K562 (cell line): Measurements from ENCODE around the gene LCP2. TPM values are rescaled to one million over a fixed set of nuclear protein-coding genes. Genes with fewer than 3 reads are reported as not detected.

Experiments used
- PPARD ChIP-seq: fragments of 250-450 bp; sonication (Bioruptor Pico); IDR thresholded peaks from 2 replicates; pipeline ENCODE4 v1.8.0; 2022; ENCODE audit warnings: inconsistent platforms, mild to moderate bottlenecking, moderate library complexity
- RBM14 ChIP-seq: fragments of 200-400 bp; formaldehyde crosslinking; IDR thresholded peaks from 2 replicates; pipeline ENCODE4 v1.6.1; 2018; ENCODE audit warnings: low read depth, mild to moderate bottlenecking, low read length, moderate library complexity, borderline replicate concordance; ENCODE audit not compliant: insufficient read depth
- ZNF184 ChIP-seq: sonication (generic); formaldehyde crosslinking; IDR thresholded peaks from 2 replicates; pipeline ENCODE4 v1.5.0; 2020; ENCODE audit warnings: missing genetic modification reagents
- polyA plus RNA-seq, 8 experiments: library from polyadenylated mRNA; depleted of rRNA in 4 of 8; stranded (reverse) in 5 of 8; unstranded in 3 of 8; fragments of >200 nt; fragmentation: Nextera tagmentation in 2 of 8; fragmentation: Illumina TruSeq in 1 of 8; extraction: Ambion mirVana in 2 of 8; extraction: Trizol in 1 of 8; gene quantifications; 2 replicates each; pipeline versions ENCODE4 v1.2.1 to v1.2.3, GENCODE V29; 2011 to 2014; ENCODE audit warnings: inconsistent platforms in 1 of 8, missing spikeins in 1 of 8
- total RNA-seq, 7 experiments: library from RNA; depleted of rRNA in 6 of 7; stranded (reverse); fragments of >200 nt in 6 of 7; fragmentation: Illumina TruSeq in 2 of 7; extraction: Trizol in 2 of 7; gene quantifications; 2 replicates each; pipeline versions ENCODE4 v1.2.1 to v1.2.3, GENCODE V29; 2011 to 2021; ENCODE audit warnings: low replicate concordance in 1 of 7
- TF ChIP-seq, protein P1 (sequence below): sonication (generic); formaldehyde crosslinking; IDR thresholded peaks from 2 replicates; pipeline ENCODE4 v1.8.0; 2022; ENCODE audit warnings: mild to moderate bottlenecking, missing genetic modification reagents
- TF ChIP-seq, protein P2 (sequence below): sonication (generic); formaldehyde crosslinking; IDR thresholded peaks from 2 replicates; pipeline ENCODE4 v1.8.1; 2023; ENCODE audit warnings: mild to moderate bottlenecking, missing genetic modification reagents
- TF ChIP-seq, protein P3 (sequence below): IDR thresholded peaks from 3 replicates; pipeline ENCODE4 v1.6.1; 2011; ENCODE audit warnings: borderline replicate concordance, mild to moderate bottlenecking, moderate library complexity; ENCODE audit not compliant: insufficient read length; ENCODE audit errors: extremely low read depth

The LCP2 gene
- total and polyA plus RNA-seq, 9 of the 15 experiments (the other 6 are each of a cell fraction or from before 2014, with no cell fraction given): 4.0 to 31.3 (median 14.6) TPM

DNA sequence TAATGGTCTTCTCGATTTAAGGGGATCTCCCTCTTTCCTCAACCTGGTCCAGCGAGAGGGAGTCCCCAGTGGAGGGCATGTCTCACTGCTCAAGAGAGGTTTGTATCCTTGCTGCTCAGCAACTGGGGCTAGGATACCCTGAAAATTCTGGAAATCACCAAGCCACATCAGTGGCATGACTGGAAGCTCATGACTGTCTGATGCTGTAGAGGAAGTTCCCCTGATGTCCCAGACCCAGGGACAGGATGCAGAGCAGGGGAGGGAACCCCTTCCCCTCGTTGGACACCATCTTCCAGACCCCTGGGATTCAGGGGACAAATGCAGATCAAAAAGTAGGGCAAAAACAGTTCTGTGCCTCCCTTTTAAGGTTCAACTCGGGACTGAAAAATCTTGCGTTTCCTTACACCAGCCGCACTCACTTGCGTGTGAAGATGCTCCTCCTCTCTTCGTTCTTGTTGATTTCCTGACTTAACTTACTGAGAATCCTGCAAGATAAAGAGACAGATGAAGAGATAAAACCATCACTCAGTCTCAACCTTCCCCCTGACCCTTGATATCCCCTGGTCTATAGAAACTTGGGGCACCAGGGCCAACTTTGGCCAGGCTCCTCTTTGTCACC, 22.1 kb downstream of the LCP2 start (continued):
- TF ChIP-seq, protein P1, sequence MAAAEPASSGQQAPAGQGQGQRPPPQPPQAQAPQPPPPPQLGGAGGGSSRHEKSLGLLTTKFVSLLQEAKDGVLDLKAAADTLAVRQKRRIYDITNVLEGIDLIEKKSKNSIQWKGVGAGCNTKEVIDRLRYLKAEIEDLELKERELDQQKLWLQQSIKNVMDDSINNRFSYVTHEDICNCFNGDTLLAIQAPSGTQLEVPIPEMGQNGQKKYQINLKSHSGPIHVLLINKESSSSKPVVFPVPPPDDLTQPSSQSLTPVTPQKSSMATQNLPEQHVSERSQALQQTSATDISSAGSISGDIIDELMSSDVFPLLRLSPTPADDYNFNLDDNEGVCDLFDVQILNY: no peak
- no peak for TF ChIP-seq RBM14
- no peak for TF ChIP-seq PPARD
- TF ChIP-seq, protein P2, sequence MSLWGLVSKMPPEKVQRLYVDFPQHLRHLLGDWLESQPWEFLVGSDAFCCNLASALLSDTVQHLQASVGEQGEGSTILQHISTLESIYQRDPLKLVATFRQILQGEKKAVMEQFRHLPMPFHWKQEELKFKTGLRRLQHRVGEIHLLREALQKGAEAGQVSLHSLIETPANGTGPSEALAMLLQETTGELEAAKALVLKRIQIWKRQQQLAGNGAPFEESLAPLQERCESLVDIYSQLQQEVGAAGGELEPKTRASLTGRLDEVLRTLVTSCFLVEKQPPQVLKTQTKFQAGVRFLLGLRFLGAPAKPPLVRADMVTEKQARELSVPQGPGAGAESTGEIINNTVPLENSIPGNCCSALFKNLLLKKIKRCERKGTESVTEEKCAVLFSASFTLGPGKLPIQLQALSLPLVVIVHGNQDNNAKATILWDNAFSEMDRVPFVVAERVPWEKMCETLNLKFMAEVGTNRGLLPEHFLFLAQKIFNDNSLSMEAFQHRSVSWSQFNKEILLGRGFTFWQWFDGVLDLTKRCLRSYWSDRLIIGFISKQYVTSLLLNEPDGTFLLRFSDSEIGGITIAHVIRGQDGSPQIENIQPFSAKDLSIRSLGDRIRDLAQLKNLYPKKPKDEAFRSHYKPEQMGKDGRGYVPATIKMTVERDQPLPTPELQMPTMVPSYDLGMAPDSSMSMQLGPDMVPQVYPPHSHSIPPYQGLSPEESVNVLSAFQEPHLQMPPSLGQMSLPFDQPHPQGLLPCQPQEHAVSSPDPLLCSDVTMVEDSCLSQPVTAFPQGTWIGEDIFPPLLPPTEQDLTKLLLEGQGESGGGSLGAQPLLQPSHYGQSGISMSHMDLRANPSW (CRISPR knock-in tag): no peak
- TF ChIP-seq, protein P3, sequence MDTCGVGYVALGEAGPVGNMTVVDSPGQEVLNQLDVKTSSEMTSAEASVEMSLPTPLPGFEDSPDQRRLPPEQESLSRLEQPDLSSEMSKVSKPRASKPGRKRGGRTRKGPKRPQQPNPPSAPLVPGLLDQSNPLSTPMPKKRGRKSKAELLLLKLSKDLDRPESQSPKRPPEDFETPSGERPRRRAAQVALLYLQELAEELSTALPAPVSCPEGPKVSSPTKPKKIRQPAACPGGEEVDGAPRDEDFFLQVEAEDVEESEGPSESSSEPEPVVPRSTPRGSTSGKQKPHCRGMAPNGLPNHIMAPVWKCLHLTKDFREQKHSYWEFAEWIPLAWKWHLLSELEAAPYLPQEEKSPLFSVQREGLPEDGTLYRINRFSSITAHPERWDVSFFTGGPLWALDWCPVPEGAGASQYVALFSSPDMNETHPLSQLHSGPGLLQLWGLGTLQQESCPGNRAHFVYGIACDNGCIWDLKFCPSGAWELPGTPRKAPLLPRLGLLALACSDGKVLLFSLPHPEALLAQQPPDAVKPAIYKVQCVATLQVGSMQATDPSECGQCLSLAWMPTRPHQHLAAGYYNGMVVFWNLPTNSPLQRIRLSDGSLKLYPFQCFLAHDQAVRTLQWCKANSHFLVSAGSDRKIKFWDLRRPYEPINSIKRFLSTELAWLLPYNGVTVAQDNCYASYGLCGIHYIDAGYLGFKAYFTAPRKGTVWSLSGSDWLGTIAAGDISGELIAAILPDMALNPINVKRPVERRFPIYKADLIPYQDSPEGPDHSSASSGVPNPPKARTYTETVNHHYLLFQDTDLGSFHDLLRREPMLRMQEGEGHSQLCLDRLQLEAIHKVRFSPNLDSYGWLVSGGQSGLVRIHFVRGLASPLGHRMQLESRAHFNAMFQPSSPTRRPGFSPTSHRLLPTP: no peak
- TF ChIP-seq ZNF184 (CRISPR knock-in tag): no peak
